ENCODE data around the gene FOXK2. TPM values are rescaled to one million over a fixed set of nuclear protein-coding genes. Genes with fewer than 3 reads are reported as not detected.

The FOXK2 gene
- total and polyA plus RNA-seq, 2 donors (not counting 3 experiments of a cell fraction or from before 2014, with no cell fraction given): 33.4 to 79.3 TPM

DNA sequence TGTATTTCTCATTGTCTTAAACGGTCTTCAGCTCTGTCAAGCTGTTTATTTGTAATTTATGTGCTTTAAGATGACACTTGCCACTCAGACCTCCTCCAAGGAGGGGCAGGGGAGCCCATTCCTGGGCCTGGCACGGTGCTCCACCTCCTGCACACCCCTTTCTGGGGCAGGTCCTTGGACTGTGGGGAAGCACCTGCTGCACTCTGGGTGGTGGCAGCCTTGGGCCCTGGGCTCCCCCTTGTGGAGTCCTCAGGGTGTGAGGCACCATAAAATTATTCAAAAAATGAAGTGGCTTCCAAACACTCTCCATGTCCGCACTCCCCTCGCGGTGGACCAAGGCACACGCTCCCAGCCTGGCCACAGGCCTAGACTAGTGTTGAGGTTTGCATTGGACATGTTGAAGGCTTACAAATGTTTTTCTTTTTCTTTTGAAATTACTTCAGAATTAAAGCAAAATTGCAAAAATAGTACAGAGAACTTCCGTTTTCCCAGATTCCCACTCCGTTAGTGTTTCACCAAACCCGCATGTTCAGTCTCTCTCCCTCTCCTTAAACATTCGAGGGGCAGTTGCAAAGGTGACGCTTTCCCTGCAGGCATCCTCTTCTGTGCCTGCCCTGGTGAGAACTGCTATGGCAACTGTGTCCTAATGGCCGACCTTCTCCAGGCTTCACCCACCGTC lies 32.4 kb downstream of the FOXK2 start:
- ChIA-PET CTCF (interaction anchor here (0.6 to 2.4 kb wide), 12 partner anchors 10 to 71 kb away, joined by 3 to 32 read pairs (median 4); partner anchors contain the start of gene FOXK2), POLR2A (interaction anchor here (0.6 kb wide), 1 partner anchor 32 kb away, joined by 3 read pairs; no protein-coding TSS in a partner anchor)
- no peaks in the 10 kb centered on the region for H3K27me3 ChIP-seq (ENCODE audit: control insufficient read depth in 2 of 2, insufficient read depth in 2 of 2, low read length in 2 of 2)
- DNase-seq (ENCODE audit: low read depth, low spot score): peak; percentile 81
- peak; percentile 55 for FAIRE-seq
- no peaks in the 10 kb centered on the region for H3K36me3 ChIP-seq (ENCODE audit: control insufficient read depth in 2 of 2, extremely low read depth in 1 of 2, insufficient read depth in 2 of 2, low read length in 2 of 2)
- H3K9ac ChIP-seq (replicated peaks; ENCODE audit: extremely low read depth, insufficient read depth, low read length): no peak overlapping the region
- no peaks in the 10 kb centered on the region for H3K9me1 ChIP-seq (replicated peaks; ENCODE audit: control insufficient read depth, extremely low read depth, insufficient read depth, low read length)
- peaks cover 5% of the 10 kb centered on the region for H4K20me1 ChIP-seq (replicated peaks; ENCODE audit: control insufficient read depth, extremely low read depth, insufficient read depth, low read length)
- TF ChIP-seq, protein P1, sequence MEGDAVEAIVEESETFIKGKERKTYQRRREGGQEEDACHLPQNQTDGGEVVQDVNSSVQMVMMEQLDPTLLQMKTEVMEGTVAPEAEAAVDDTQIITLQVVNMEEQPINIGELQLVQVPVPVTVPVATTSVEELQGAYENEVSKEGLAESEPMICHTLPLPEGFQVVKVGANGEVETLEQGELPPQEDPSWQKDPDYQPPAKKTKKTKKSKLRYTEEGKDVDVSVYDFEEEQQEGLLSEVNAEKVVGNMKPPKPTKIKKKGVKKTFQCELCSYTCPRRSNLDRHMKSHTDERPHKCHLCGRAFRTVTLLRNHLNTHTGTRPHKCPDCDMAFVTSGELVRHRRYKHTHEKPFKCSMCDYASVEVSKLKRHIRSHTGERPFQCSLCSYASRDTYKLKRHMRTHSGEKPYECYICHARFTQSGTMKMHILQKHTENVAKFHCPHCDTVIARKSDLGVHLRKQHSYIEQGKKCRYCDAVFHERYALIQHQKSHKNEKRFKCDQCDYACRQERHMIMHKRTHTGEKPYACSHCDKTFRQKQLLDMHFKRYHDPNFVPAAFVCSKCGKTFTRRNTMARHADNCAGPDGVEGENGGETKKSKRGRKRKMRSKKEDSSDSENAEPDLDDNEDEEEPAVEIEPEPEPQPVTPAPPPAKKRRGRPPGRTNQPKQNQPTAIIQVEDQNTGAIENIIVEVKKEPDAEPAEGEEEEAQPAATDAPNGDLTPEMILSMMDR (IDR thresholded peaks at IDR 0.05; ENCODE audit: extremely low read depth in 1 of 2, insufficient read depth in 1 of 2, low read depth in 1 of 2, low read length in 2 of 2): peak; percentile 73 to 82
- TF ChIP-seq POLR2AphosphoS5 (IDR thresholded peaks at IDR 0.05; ENCODE audit: insufficient read depth, low read depth, low read length) (peak; percentile 27), FOS (IDR thresholded peaks at IDR 0.05; ENCODE audit: borderline replicate concordance, insufficient read depth, low read length) (no peak), MYC (IDR thresholded peaks at IDR 0.05; ENCODE audit: low read depth, low read length) (no peak)
- intact Hi-C loops (cut with micrococcal nuclease): loop anchor here (1.0 kb wide), 1 partner anchor 55 kb away; no protein-coding TSS in a partner anchor
- H3K79me2 ChIP-seq (ENCODE audit: control insufficient read depth, insufficient read depth, low read length): peaks cover 87% of the 10 kb centered on the region
- H3K4me3 ChIP-seq (replicated peaks in 1 of 3; ENCODE audit: insufficient read depth in 1 of 3, low read depth in 1 of 3, low read length in 3 of 3): no peak overlapping the region
- H3K27ac ChIP-seq (ENCODE audit: insufficient read depth, low read depth, low read length): no peak overlapping the region
- H3K4me1 ChIP-seq (ENCODE audit: control insufficient read depth, extremely low read depth, insufficient read depth, low read length): no peaks in the 10 kb centered on the region
- dilution Hi-C loops (cut with MboI; ENCODE audit: extremely low pct_ligation_motif_present, low sequenced_read_pairs): no loop called here
- H3K9me3 ChIP-seq (replicated peaks; ENCODE audit: control insufficient read depth, insufficient read depth, low read length): no peaks in the 10 kb centered on the region
- BruUV-seq (replicated peaks): no TSS peak
- H3K4me2 ChIP-seq (ENCODE audit: insufficient read depth, low read length): no peak overlapping the region
- no peak overlapping the region for H2AFZ ChIP-seq (ENCODE audit: low read depth, low read length)

DNA sequence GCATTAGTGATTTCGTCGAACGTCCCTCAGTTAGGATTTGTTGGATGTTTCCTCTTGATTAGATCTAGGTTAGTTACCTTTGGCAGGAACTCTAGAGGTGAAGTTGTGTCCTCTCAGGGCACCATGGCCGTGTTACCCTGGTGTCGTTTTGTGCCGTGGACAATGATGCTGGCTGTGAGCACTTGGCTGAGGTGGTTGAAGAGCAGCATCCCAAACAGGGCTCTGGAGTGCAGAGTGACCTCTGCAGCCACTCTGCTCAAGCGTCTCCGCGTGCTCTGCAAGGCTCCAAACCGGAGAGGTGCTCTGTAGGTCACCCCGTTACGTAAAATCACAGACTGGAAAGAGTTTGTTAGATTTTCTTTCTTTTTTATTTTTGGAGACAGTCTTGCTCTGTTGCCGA lies 33.0 kb downstream of the FOXK2 start:
- H4K20me1 ChIP-seq (replicated peaks; ENCODE audit: control insufficient read depth, extremely low read depth, insufficient read depth, low read length): peaks cover 2% of the 10 kb centered on the region

More for the DNA sequence above, 33.0 kb downstream of the FOXK2 start:
- no peaks in the 10 kb centered on the region for H3K9me1 ChIP-seq (replicated peaks; ENCODE audit: control insufficient read depth, extremely low read depth, insufficient read depth, low read length)
- FAIRE-seq: no peak
- dilution Hi-C loops (cut with MboI; ENCODE audit: extremely low pct_ligation_motif_present, low sequenced_read_pairs): no loop called here
- intact Hi-C loops (cut with micrococcal nuclease): no loop called here
- H3K9ac ChIP-seq (replicated peaks; ENCODE audit: extremely low read depth, insufficient read depth, low read length): no peak overlapping the region
- no peaks in the 10 kb centered on the region for H3K9me3 ChIP-seq (replicated peaks; ENCODE audit: control insufficient read depth, insufficient read depth, low read length)
- H2AFZ ChIP-seq (ENCODE audit: low read depth, low read length): no peak overlapping the region
- no peak overlapping the region for H3K4me3 ChIP-seq (replicated peaks in 1 of 3; ENCODE audit: insufficient read depth in 1 of 3, low read depth in 1 of 3, low read length in 3 of 3)
- no peak overlapping the region for H3K4me2 ChIP-seq (ENCODE audit: insufficient read depth, low read length)
- TF ChIP-seq POLR2AphosphoS5 (IDR thresholded peaks at IDR 0.05; ENCODE audit: insufficient read depth, low read depth, low read length) (no peak), GATA2 (IDR thresholded peaks at IDR 0.05; ENCODE audit: insufficient read depth, insufficient read length, low read depth, low read length) (no peak), POLR2A (IDR thresholded peaks at IDR 0.05; ENCODE audit: low read depth, low read length) (no peak), MYC (IDR thresholded peaks at IDR 0.05; ENCODE audit: low read depth, low read length) (no peak), EZH2 (IDR thresholded peaks at IDR 0.05; ENCODE audit: borderline replicate concordance, low read depth, low read length, severe bottlenecking) (no peak), JUN (IDR thresholded peaks at IDR 0.05; ENCODE audit: borderline replicate concordance, insufficient read depth, insufficient read length, low read depth) (no peak), FOS (IDR thresholded peaks at IDR 0.05; ENCODE audit: borderline replicate concordance, insufficient read depth, low read length) (no peak)
- TF ChIP-seq, protein P2, sequence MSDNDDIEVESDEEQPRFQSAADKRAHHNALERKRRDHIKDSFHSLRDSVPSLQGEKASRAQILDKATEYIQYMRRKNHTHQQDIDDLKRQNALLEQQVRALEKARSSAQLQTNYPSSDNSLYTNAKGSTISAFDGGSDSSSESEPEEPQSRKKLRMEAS (IDR thresholded peaks at IDR 0.05; ENCODE audit: insufficient read depth, insufficient read length): no peak
- TF ChIP-seq, protein P1 (IDR thresholded peaks at IDR 0.05; ENCODE audit: extremely low read depth in 1 of 2, insufficient read depth in 1 of 2, low read depth in 1 of 2, low read length in 2 of 2): no peak
- H3K27me3 ChIP-seq (ENCODE audit: control insufficient read depth in 2 of 2, insufficient read depth in 2 of 2, low read length in 2 of 2): no peaks in the 10 kb centered on the region
- H3K27ac ChIP-seq (ENCODE audit: insufficient read depth, low read depth, low read length): no peak overlapping the region
- DNase-seq (ENCODE audit: low read depth, low spot score): no peak
- ChIA-PET CTCF (interaction anchor here (0.7 to 2.8 kb wide), 7 partner anchors 10 to 59 kb away, joined by 3 to 30 read pairs (median 7); partner anchors contain the start of gene FOXK2), POLR2A (no interaction called here)
- H3K36me3 ChIP-seq (ENCODE audit: control insufficient read depth in 2 of 2, extremely low read depth in 1 of 2, insufficient read depth in 2 of 2, low read length in 2 of 2): no peaks in the 10 kb centered on the region
- BruUV-seq (replicated peaks): no TSS peak
- H3K79me2 ChIP-seq (ENCODE audit: control insufficient read depth, insufficient read depth, low read length): peaks cover 84% of the 10 kb centered on the region
- no peaks in the 10 kb centered on the region for H3K4me1 ChIP-seq (ENCODE audit: control insufficient read depth, extremely low read depth, insufficient read depth, low read length)

Measured in endothelial cell of umbilical vein (primary cell).